ENCODE data around the gene WASHC2A. TPM values are rescaled to one million over a fixed set of nuclear protein-coding genes. Genes with fewer than 3 reads are reported as not detected.
"Not testable (repeated sequence)": the region's sequence is repeated elsewhere in the genome, so short reads cannot be mapped to it uniquely, and the experiment has no call there.

Gene WASHC2A
- total RNA-seq, 1 donor from 2014 or later: 79.3 TPM

GRCh38 chr10:50027195-50027594 lies 40.6 kb upstream of the WASHC2A start:
- no peaks in the 10 kb centered on the region for H3K36me3 Mint-ChIP-seq (ENCODE audit: low read depth, unreplicated experiment)
- no peaks in the 10 kb centered on the region for H3K4me1 Mint-ChIP-seq (ENCODE audit: unreplicated experiment)
- H3K9me3 Mint-ChIP-seq (ENCODE audit: unreplicated experiment): no peaks in the 10 kb centered on the region
- no peak overlapping the region for H3K4me3 Mint-ChIP-seq (ENCODE audit: unreplicated experiment)
- peaks cover 4% of the 10 kb centered on the region for H3K27me3 Mint-ChIP-seq (ENCODE audit: unreplicated experiment)
- no peak overlapping the region for H3K27ac Mint-ChIP-seq (ENCODE audit: unreplicated experiment)
- no peak for TF ChIP-seq CTCF (IDR thresholded peaks at IDR 0.05; ENCODE audit: unreplicated experiment)
- DNase-seq (ENCODE audit: low spot score): no peak

- no peak for DNase-seq (ENCODE audit: low spot score)
- TF ChIP-seq CTCF (IDR thresholded peaks at IDR 0.05; ENCODE audit: unreplicated experiment): no peak
- H3K36me3 Mint-ChIP-seq (ENCODE audit: low read depth, unreplicated experiment): no peaks in the 10 kb centered on the region
- H3K4me3 Mint-ChIP-seq (ENCODE audit: unreplicated experiment): no peak overlapping the region
- H3K27ac Mint-ChIP-seq (ENCODE audit: unreplicated experiment): peak overlapping the region; percentile 38
- no peaks in the 10 kb centered on the region for H3K9me3 Mint-ChIP-seq (ENCODE audit: unreplicated experiment)
- H3K27me3 Mint-ChIP-seq (ENCODE audit: unreplicated experiment): peaks cover 2% of the 10 kb centered on the region
- peaks cover 5% of the 10 kb centered on the region for H3K4me1 Mint-ChIP-seq (ENCODE audit: unreplicated experiment)
These were observed 34.3 kb upstream of the WASHC2A start for GRCh38 chr10:50033481-50033880.

- DNase-seq (ENCODE audit: low spot score): peak; percentile 22
- not testable (repeated sequence) for H3K9me3 Mint-ChIP-seq (ENCODE audit: unreplicated experiment); H3K4me1 Mint-ChIP-seq (ENCODE audit: unreplicated experiment); H3K4me3 Mint-ChIP-seq (ENCODE audit: unreplicated experiment); H3K27me3 Mint-ChIP-seq (ENCODE audit: unreplicated experiment); H3K36me3 Mint-ChIP-seq (ENCODE audit: low read depth, unreplicated experiment)
- peak overlapping the region; percentile 78 for H3K27ac Mint-ChIP-seq (ENCODE audit: unreplicated experiment)
These were observed 32.4 kb upstream of the WASHC2A start for GRCh38 chr10:50035337-50035736.

- Mint-ChIP-seq H3K27ac (ENCODE audit: unreplicated experiment) (no peak overlapping the region), H3K4me1 (ENCODE audit: unreplicated experiment) (no peaks in the 10 kb centered on the region), H3K4me3 (ENCODE audit: unreplicated experiment) (no peak overlapping the region), H3K36me3 (ENCODE audit: low read depth, unreplicated experiment) (no peaks in the 10 kb centered on the region), H3K27me3 (ENCODE audit: unreplicated experiment) (no peaks in the 10 kb centered on the region), H3K9me3 (ENCODE audit: unreplicated experiment) (no peaks in the 10 kb centered on the region)
- DNase-seq (ENCODE audit: low spot score): no peak
- no peak for TF ChIP-seq CTCF (IDR thresholded peaks at IDR 0.05; ENCODE audit: unreplicated experiment)
These were observed 22.7 kb upstream of the WASHC2A start for GRCh38 chr10:50044941-50045664.

- H3K4me3 Mint-ChIP-seq (ENCODE audit: unreplicated experiment); H3K27ac Mint-ChIP-seq (ENCODE audit: unreplicated experiment); H3K9me3 Mint-ChIP-seq (ENCODE audit: unreplicated experiment); DNase-seq (ENCODE audit: low spot score); H3K4me1 Mint-ChIP-seq (ENCODE audit: unreplicated experiment); H3K27me3 Mint-ChIP-seq (ENCODE audit: unreplicated experiment); H3K36me3 Mint-ChIP-seq (ENCODE audit: low read depth, unreplicated experiment): not testable (repeated sequence)
These were observed 21.3 kb upstream of the WASHC2A start for GRCh38 chr10:50046457-50046856.

- H3K9me3 Mint-ChIP-seq (ENCODE audit: unreplicated experiment); H3K4me3 Mint-ChIP-seq (ENCODE audit: unreplicated experiment); H3K4me1 Mint-ChIP-seq (ENCODE audit: unreplicated experiment); H3K36me3 Mint-ChIP-seq (ENCODE audit: low read depth, unreplicated experiment); H3K27me3 Mint-ChIP-seq (ENCODE audit: unreplicated experiment); H3K27ac Mint-ChIP-seq (ENCODE audit: unreplicated experiment); DNase-seq (ENCODE audit: low spot score): not testable (repeated sequence)
These were observed 20.2 kb upstream of the WASHC2A start for GRCh38 chr10:50047594-50047993.

GRCh38 chr10:50051995-50052660 lies 15.6 kb upstream of the WASHC2A start:
- not testable (repeated sequence) for H3K4me3 Mint-ChIP-seq (ENCODE audit: unreplicated experiment); H3K9me3 Mint-ChIP-seq (ENCODE audit: unreplicated experiment); H3K36me3 Mint-ChIP-seq (ENCODE audit: low read depth, unreplicated experiment); H3K4me1 Mint-ChIP-seq (ENCODE audit: unreplicated experiment); H3K27me3 Mint-ChIP-seq (ENCODE audit: unreplicated experiment); DNase-seq (ENCODE audit: low spot score)
- peak overlapping the region; percentile 13 for H3K27ac Mint-ChIP-seq (ENCODE audit: unreplicated experiment)

- peak overlapping the region; percentile 61 for H3K27ac Mint-ChIP-seq (ENCODE audit: unreplicated experiment)
- H3K9me3 Mint-ChIP-seq (ENCODE audit: unreplicated experiment); H3K4me1 Mint-ChIP-seq (ENCODE audit: unreplicated experiment); H3K27me3 Mint-ChIP-seq (ENCODE audit: unreplicated experiment); H3K36me3 Mint-ChIP-seq (ENCODE audit: low read depth, unreplicated experiment); H3K4me3 Mint-ChIP-seq (ENCODE audit: unreplicated experiment); DNase-seq (ENCODE audit: low spot score): not testable (repeated sequence)
These were observed 14.9 kb upstream of the WASHC2A start for GRCh38 chr10:50052778-50053376.
